K562 (cell line): Measurements from ENCODE around the gene SEMA3A. TPM values are rescaled to one million over a fixed set of nuclear protein-coding genes. Genes with fewer than 3 reads are reported as not detected.

Experiments used
- ATAC-seq: fragments of 200-7000 bp; cut with Tn5 transposase; 3 replicates; pipeline ENCODE4 v1.9.1; 2020; ENCODE audit warnings: moderate library complexity
- BruUV-seq: library from RNA; stranded (reverse); fragments of 400-500 nt; replicated peaks from 2 replicates; lab custom pipeline; 2021; lab: Mats Ljungman, UMichigan
- CTCF ChIA-PET: fragments of 300-600 bp; formaldehyde crosslinking; extraction: SDS; loops from one replicate; lab custom pipeline; 2021; ENCODE audit warnings: low intra/inter-chr PET ratio; lab: Yijun Ruan, JAX
- POLR2A ChIA-PET: fragments of 300-600, 350-650 bp; sonication (Branson Sonifier 250); formaldehyde crosslinking; extraction: SDS; loops from one replicate; lab custom pipeline; 2021; ENCODE audit warnings: antibody characterized with exemption, inconsistent platforms; lab: Yijun Ruan, JAX
- DNase-seq, 4 experiments: peaks; one replicate each; pipeline versions ENCODE4 v3.0.0 to v3.0.0-alpha.2; 2011 to 2018; ENCODE audit warnings: low spot score in 3 of 4, mixed read lengths in 3 of 4; ENCODE audit errors: extremely low read depth in 1 of 4
- FAIRE-seq: peaks from 2 replicates; lab custom pipeline; 2011; peaks lifted over from hg19 to GRCh38; lab: Jason Lieb, UNC
- H2AFZ ChIP-seq: 2 replicates; pipeline ENCODE4 v1.6.0; 2011; ENCODE audit warnings: low read depth, low read length, control low read depth, inconsistent platforms
- H3K27ac ChIP-seq: fragments of 200-600 bp; 3 replicates; pipeline ENCODE4 v1.8.0; 2011; ENCODE audit warnings: low read depth, mild to moderate bottlenecking, control low read depth, inconsistent platforms, low read length, moderate library complexity, mixed read lengths; ENCODE audit errors: extremely low read depth
- H3K27me3 ChIP-seq, 2 experiments: fragments of 300-600 bp in 1 of 2; 2 replicates in 1 of 2; 3 replicates in 1 of 2; pipeline versions ENCODE4 v1.6.0 to v1.8.0; 2011; ENCODE audit warnings: inconsistent platforms in 2 of 2, low read length in 2 of 2, mild to moderate bottlenecking in 1 of 2, mixed read lengths in 1 of 2, moderate library complexity in 1 of 2; ENCODE audit not compliant: control insufficient read depth in 2 of 2, insufficient read depth in 2 of 2
- H3K36me3 ChIP-seq: fragments of 300-600 bp; 3 replicates; pipeline ENCODE4 v1.8.0; 2011; ENCODE audit warnings: mild to moderate bottlenecking, low read length, inconsistent platforms; ENCODE audit not compliant: control insufficient read depth, insufficient read depth
- H3K4me1 ChIP-seq, 2 experiments: fragments of 200-600 bp in 1 of 2; replicated peaks in 1 of 2; 2 replicates in 1 of 2; 3 replicates in 1 of 2; pipeline versions ENCODE4 v1.5.1 to v1.8.0; 2011; ENCODE audit warnings: inconsistent platforms in 2 of 2, low read length in 2 of 2, mild to moderate bottlenecking in 1 of 2, mixed read lengths in 1 of 2, moderate library complexity in 1 of 2; ENCODE audit not compliant: control insufficient read depth in 2 of 2, insufficient read depth in 2 of 2
- H3K4me2 ChIP-seq: 2 replicates; pipeline ENCODE4 v1.6.1; 2011; ENCODE audit warnings: low read length, control low read depth, inconsistent platforms, mixed read lengths; ENCODE audit not compliant: insufficient read depth
- H3K4me3 ChIP-seq: fragments of 200-600 bp; sonication (generic), shearing (Covaris generic); 2 replicates; pipeline ENCODE4 v1.5.1; 2016; ENCODE audit warnings: control low read depth, inconsistent platforms
- H3K79me2 ChIP-seq: fragments of 200-600 bp; 3 replicates; pipeline ENCODE4 v1.8.0; 2011; ENCODE audit warnings: low read length, inconsistent platforms; ENCODE audit not compliant: control insufficient read depth, insufficient read depth
- H3K9ac ChIP-seq, 2 experiments: 2 replicates each; pipeline versions ENCODE4 v1.6.0 to v1.6.1; 2011; ENCODE audit warnings: low read depth in 2 of 2, low read length in 2 of 2, control low read depth in 1 of 2, inconsistent platforms in 1 of 2, mild to moderate bottlenecking in 1 of 2, mixed read lengths in 1 of 2; ENCODE audit not compliant: insufficient read depth in 1 of 2
- H3K9me1 ChIP-seq: one replicate; pipeline ENCODE4 v1.6.0; 2011; ENCODE audit warnings: inconsistent platforms, mild to moderate bottlenecking, low read length, moderate library complexity; ENCODE audit not compliant: control insufficient read depth, insufficient read depth
- H3K9me3 ChIP-seq: replicated peaks from 2 replicates; pipeline ENCODE4 v1.5.1; 2011; ENCODE audit warnings: low read depth, low read length, inconsistent platforms; ENCODE audit not compliant: control insufficient read depth, insufficient read depth
- H4K20me1 ChIP-seq: replicated peaks from 2 replicates; pipeline ENCODE4 v1.6.1; 2011; ENCODE audit warnings: low read length, inconsistent platforms, mixed read lengths; ENCODE audit not compliant: control insufficient read depth, insufficient read depth
- CHD7 ChIP-seq: fragments of 200-600 bp; sonication (generic); IDR thresholded peaks from one replicate; pipeline ENCODE4 v1.6.1; 2012; ENCODE audit warnings: mild to moderate bottlenecking, low read depth, low read length, inconsistent platforms
- E2F5 ChIP-seq: sonication (generic); formaldehyde crosslinking; IDR thresholded peaks from 2 replicates; pipeline ENCODE4 v1.8.0; 2022; ENCODE audit warnings: mild to moderate bottlenecking, missing genetic modification reagents
- NCOA2 ChIP-seq, 2 experiments: fragments of 450-650 bp; IDR thresholded peaks; 2 replicates each; pipeline ENCODE4 v1.6.1; 2018; ENCODE audit warnings: mild to moderate bottlenecking in 2 of 2, moderate library complexity in 1 of 2; ENCODE audit not compliant: partially characterized antibody in 2 of 2
- PCBP1 ChIP-seq: fragments of 200-400 bp; formaldehyde crosslinking; IDR thresholded peaks from 2 replicates; pipeline ENCODE4 v1.6.1; 2018; ENCODE audit warnings: mild to moderate bottlenecking, low read depth, low read length; ENCODE audit not compliant: poor library complexity, severe bottlenecking
- THRB ChIP-seq: fragments of 450-650 bp; formaldehyde crosslinking; conservative IDR thresholded peaks from 2 replicates; pipeline ENCODE4 v1.4.0; 2022; ENCODE audit warnings: mild to moderate bottlenecking, missing genetic modification characterization
- U2AF2 ChIP-seq: fragments of 200-400 bp; formaldehyde crosslinking; optimal IDR thresholded peaks from 2 replicates; pipeline ENCODE3; 2017; ENCODE audit warnings: low read depth, mild to moderate bottlenecking, low read length
- WGBS: fragments of 100-300 bp; shearing (Covaris generic); methylation state at CpG from one replicate; pipeline ENCODE4 v1.1.6; 2016; ENCODE audit warnings: low coverage, mixed read lengths; ENCODE audit not compliant: insufficient coverage; ENCODE audit errors: missing lambda C conversion rate; 5-methylcytosine and 5-hydroxymethylcytosine counted together
- in situ Hi-C: fragments of 300-500 bp; cut with MboI; formaldehyde crosslinking; loops from 4 replicates; pipeline ENCODE4 v1.15.0; 2018; ENCODE audit warnings: inconsistent platforms, mixed read lengths
- intact Hi-C: fragments of 100-400 bp; cut with micrococcal nuclease; formaldehyde crosslinking; loops from 2 replicates; pipeline ENCODE4 v1.14.2; 2022
- polyA plus RNA-seq, 8 experiments: library from polyadenylated mRNA; depleted of rRNA in 4 of 8; stranded (reverse) in 5 of 8; unstranded in 3 of 8; fragments of >200 nt; fragmentation: Nextera tagmentation in 2 of 8; fragmentation: Illumina TruSeq in 1 of 8; extraction: Ambion mirVana in 2 of 8; extraction: Trizol in 1 of 8; gene quantifications; 2 replicates each; pipeline versions ENCODE4 v1.2.1 to v1.2.3, GENCODE V29; 2011 to 2014; ENCODE audit warnings: inconsistent platforms in 1 of 8, missing spikeins in 1 of 8
- total RNA-seq, 7 experiments: library from RNA; depleted of rRNA in 6 of 7; stranded (reverse); fragments of >200 nt in 6 of 7; fragmentation: Illumina TruSeq in 2 of 7; extraction: Trizol in 2 of 7; gene quantifications; 2 replicates each; pipeline versions ENCODE4 v1.2.1 to v1.2.3, GENCODE V29; 2011 to 2021; ENCODE audit warnings: low replicate concordance in 1 of 7

The SEMA3A gene
- total and polyA plus RNA-seq, 9 of the 15 experiments (the other 6 are each of a cell fraction or from before 2014, with no cell fraction given) = 0.36 to 3.0 (median 1.1) TPM

GRCh38 chr7:84113906-84114850, 80.4 kb downstream of the SEMA3A start:
- 5% methylated on average over 9 of the region's 9 CpGs for WGBS
- in situ Hi-C loops = no loop called here
- no peak for ATAC-seq
- H3K79me2 ChIP-seq = no peaks in the 10 kb centered on the region
- POLR2A ChIA-PET = no interaction called here
- intact Hi-C loops = no loop called here
- H3K27ac ChIP-seq = no peak overlapping the region
- H3K36me3 ChIP-seq = no peaks in the 10 kb centered on the region
- no peak overlapping the region for H3K9ac ChIP-seq
- no peak overlapping the region for H3K4me2 ChIP-seq
- DNase-seq = no peak
- no peak overlapping the region for H2AFZ ChIP-seq
- no peaks in the 10 kb centered on the region for H3K9me3 ChIP-seq
- no peak overlapping the region for H3K4me3 ChIP-seq
- H3K9me1 ChIP-seq = no peaks in the 10 kb centered on the region
- H3K27me3 ChIP-seq = no peaks in the 10 kb centered on the region
- CTCF ChIA-PET = no interaction called here
- BruUV-seq = no TSS peak
- H3K4me1 ChIP-seq = no peaks in the 10 kb centered on the region
- no peak for FAIRE-seq
- no peaks in the 10 kb centered on the region for H4K20me1 ChIP-seq
- TF ChIP-seq PCBP1 (no peak), NCOA2 (IDR thresholded peaks at IDR 0.05; ENCODE audit: partially characterized antibody in 2 of 2) (no peak), U2AF2 (no peak), CHD7 (no peak), E2F5 (CRISPR knock-in tag) (no peak), THRB (CRISPR knock-in tag) (no peak)
